SK-N-SH (cell line): ENCODE data around the gene LOXHD1. TPM values are rescaled to one million over a fixed set of nuclear protein-coding genes. Genes with fewer than 3 reads are reported as not detected.

Experiments used
- CTCF ChIA-PET: fragments of 300-600, 350-600 bp; formaldehyde crosslinking; extraction: SDS; loops from one replicate; lab custom pipeline; 2021; lab: Yijun Ruan, JAX
- POLR2A ChIA-PET: fragments of 350-600 bp; sonication (Branson Sonifier 250); formaldehyde crosslinking; extraction: SDS; loops from one replicate; lab custom pipeline; 2020; ENCODE audit warnings: antibody characterized with exemption, inconsistent platforms; lab: Yijun Ruan, JAX
- DNase-seq: peaks from one replicate; pipeline ENCODE4 v3.0.0; 2012
- H2AFZ ChIP-seq: fragments of 200-600 bp; sonication (generic); 2 replicates; pipeline ENCODE4 v1.8.1; 2016; ENCODE audit warnings: antibody characterized with exemption, mild to moderate bottlenecking, low read depth
- H3F3A ChIP-seq: fragments of 200-600 bp; sonication (generic); replicated peaks from 2 replicates; pipeline ENCODE3; 2016; ENCODE audit warnings: antibody characterized with exemption, mild to moderate bottlenecking; ENCODE audit not compliant: insufficient read depth
- H3K27ac ChIP-seq, 2 experiments: fragments of 200-500 bp in 1 of 2; fragments of 200-600 bp in 1 of 2; sonication (Bioruptor generic) in 1 of 2; sonication (generic), shearing (Covaris generic) in 1 of 2; 2 replicates each; pipeline versions ENCODE4 v1.5.1 to v1.6.1; 2014 to 2016; ENCODE audit warnings: low read depth in 2 of 2, inconsistent platforms in 1 of 2, low read length in 1 of 2, mild to moderate bottlenecking in 1 of 2, mixed read lengths in 1 of 2
- H3K27me3 ChIP-seq: fragments of 200-600 bp; sonication (generic), shearing (Covaris generic); 2 replicates; pipeline ENCODE4 v1.6.1; 2016; ENCODE audit warnings: mixed run types; ENCODE audit not compliant: insufficient read depth
- H3K36me3 ChIP-seq, 2 experiments: fragments of 200-500 bp in 1 of 2; fragments of 200-600 bp in 1 of 2; sonication (Bioruptor generic) in 1 of 2; sonication (generic) in 1 of 2; replicated peaks in 1 of 2; 2 replicates each; pipeline versions ENCODE3 to v1.5.1; 2014 to 2016; ENCODE audit warnings: low read length in 1 of 2, mild to moderate bottlenecking in 1 of 2; ENCODE audit not compliant: insufficient read depth in 2 of 2, control insufficient read depth in 1 of 2
- H3K4me1 ChIP-seq, 2 experiments: fragments of 200-500 bp in 1 of 2; fragments of 200-600 bp in 1 of 2; sonication (Bioruptor generic) in 1 of 2; sonication (generic), shearing (Covaris generic) in 1 of 2; 2 replicates each; pipeline versions ENCODE4 v1.5.1 to v1.6.1; 2014 to 2016; ENCODE audit warnings: low read depth in 1 of 2, low read length in 1 of 2, mixed run types in 1 of 2; ENCODE audit not compliant: insufficient read depth in 2 of 2, control insufficient read depth in 1 of 2
- H3K4me2 ChIP-seq: fragments of 200-600 bp; sonication (generic), shearing (Covaris generic); 2 replicates; pipeline ENCODE4 v1.6.1; 2017; ENCODE audit warnings: mixed run types
- H3K4me3 ChIP-seq, 2 experiments: fragments of 200-500 bp in 1 of 2; fragments of 200-600 bp in 1 of 2; sonication (Bioruptor generic) in 1 of 2; sonication (generic), shearing (Covaris generic) in 1 of 2; 2 replicates each; pipeline versions ENCODE4 v1.5.1 to v1.8.1; 2014 to 2016; ENCODE audit warnings: low read depth in 2 of 2, inconsistent platforms in 1 of 2, low read length in 1 of 2, mild to moderate bottlenecking in 1 of 2, mixed read lengths in 1 of 2, moderate library complexity in 1 of 2
- H3K79me2 ChIP-seq: fragments of 200-600 bp; sonication (generic); 2 replicates; pipeline ENCODE4 v1.8.1; 2017; ENCODE audit warnings: mild to moderate bottlenecking; ENCODE audit not compliant: insufficient read depth
- H3K9ac ChIP-seq: fragments of 200-600 bp; sonication (generic); 2 replicates; pipeline ENCODE4 v1.6.1; 2017; ENCODE audit warnings: mixed run types
- H3K9me2 ChIP-seq: fragments of 200-600 bp; sonication (generic); 2 replicates; pipeline ENCODE4 v1.6.1; 2017; ENCODE audit warnings: mixed run types
- H3K9me3 ChIP-seq: fragments of 200-600 bp; sonication (generic); 2 replicates; pipeline ENCODE4 v1.6.1; 2017; ENCODE audit warnings: mixed run types, mild to moderate bottlenecking, moderate library complexity
- H4K20me1 ChIP-seq: fragments of 200-600 bp; sonication (generic); 2 replicates; pipeline ENCODE4 v1.6.1; 2017; ENCODE audit warnings: mild to moderate bottlenecking, mixed run types; ENCODE audit not compliant: insufficient read depth
- EP300 ChIP-seq, 2 experiments: IDR thresholded peaks; 2 replicates each; pipeline versions ENCODE4 v1.4.0 to v1.6.1; 2012; ENCODE audit warnings: borderline replicate concordance in 1 of 2, low read depth in 1 of 2, low read length in 1 of 2
- EZH2phosphoT487 ChIP-seq: fragments of 200-600 bp; sonication (generic); IDR thresholded peaks from 2 replicates; pipeline ENCODE4 v1.6.1; 2017; ENCODE audit warnings: low read depth, mixed run types, mild to moderate bottlenecking, antibody characterized with exemption, moderate library complexity, borderline replicate concordance
- FOXJ3 ChIP-seq: sonication (generic); formaldehyde crosslinking; IDR thresholded peaks from 2 replicates; pipeline ENCODE4 v1.5.1; 2020; ENCODE audit warnings: mild to moderate bottlenecking, missing genetic modification reagents
- GABPA ChIP-seq: IDR thresholded peaks from 2 replicates; pipeline ENCODE4 v1.4.0; 2012; ENCODE audit warnings: low read depth, mild to moderate bottlenecking
- GATA2 ChIP-seq: sonication (generic); formaldehyde crosslinking; IDR thresholded peaks from 2 replicates; pipeline ENCODE4 v1.5.0; 2020; ENCODE audit warnings: mild to moderate bottlenecking, missing genetic modification reagents
- MAX ChIP-seq: IDR thresholded peaks from 2 replicates; pipeline ENCODE4 v1.4.0; 2012; ENCODE audit warnings: low read depth
- MXI1 ChIP-seq: IDR thresholded peaks from 2 replicates; pipeline ENCODE4 v1.6.1; 2012; ENCODE audit warnings: mild to moderate bottlenecking, low read depth, low read length, improper control_type of control experiment
- NFIC ChIP-seq: IDR thresholded peaks from 2 replicates; pipeline ENCODE4 v1.4.0; 2012; ENCODE audit warnings: borderline replicate concordance
- PBX3 ChIP-seq: IDR thresholded peaks from 2 replicates; pipeline ENCODE4; 2012
- POLR2AphosphoS5 ChIP-seq: IDR thresholded peaks from 2 replicates; pipeline ENCODE4 v1.6.1; 2012; ENCODE audit warnings: low read depth, low read length
- RAD21 ChIP-seq: IDR thresholded peaks from 2 replicates; pipeline ENCODE4 v1.6.1; 2012; ENCODE audit warnings: mild to moderate bottlenecking, low read length
- RCOR1 ChIP-seq: fragments of 150-350 bp; IDR thresholded peaks from 2 replicates; pipeline ENCODE4 v1.6.1; 2017; ENCODE audit warnings: antibody characterized with exemption, low read length
- REST ChIP-seq: IDR thresholded peaks from 2 replicates; pipeline ENCODE4 v1.6.1; 2012; ENCODE audit warnings: mild to moderate bottlenecking, low read depth, low read length, moderate library complexity
- USF1 ChIP-seq: IDR thresholded peaks from 2 replicates; pipeline ENCODE4 v1.4.0; 2012; ENCODE audit warnings: low read depth, borderline replicate concordance
- YY1 ChIP-seq: IDR thresholded peaks from 2 replicates; pipeline ENCODE4 v1.4.0; 2012; ENCODE audit warnings: low read depth, mild to moderate bottlenecking
- WGBS: methylation state at CpG from one replicate; pipeline ENCODE4 v1.1.6; 2017; ENCODE audit warnings: low lambda C conversion rate; 5-methylcytosine and 5-hydroxymethylcytosine counted together
- polyA plus RNA-seq, 3 experiments: library from polyadenylated mRNA; depleted of rRNA; stranded (reverse); fragments of >200 nt; gene quantifications; 2 replicates each; pipeline ENCODE4 v1.2.3, GENCODE V29; 2012

LOXHD1 gene
- polyA plus RNA-seq, 1 of the 3 experiments (the other 2 are of a cell fraction) = not detected

GRCh38 chr18:46478796-46479195 is 178.2 kb downstream of the LOXHD1 start:
- WGBS = 91% methylated on average over 2 of the region's 2 CpGs
- CTCF ChIA-PET = interaction anchor here (0.7 to 6.6 kb wide), 6 partner anchors 10 to 197 kb away, joined by 3 to 116 read pairs (median 5); no protein-coding TSS in a partner anchor
- POLR2A ChIA-PET = no interaction called here
- Histone ChIP-seq H3K4me1 (peaks cover 9 to 18% of the 10 kb centered on the region in 2 experiments; a peak in 2 of 4 replicates), H3K9ac (no peak overlapping the region), H3K9me3 (no peaks in the 10 kb centered on the region), H4K20me1 (no peaks in the 10 kb centered on the region), H3K36me3 (no peaks in the 10 kb centered on the region), H3K79me2 (no peaks in the 10 kb centered on the region), H3F3A (no peaks in the 10 kb centered on the region), H2AFZ (no peak overlapping the region), H3K27ac (no peak overlapping the region), H3K9me2 (no peaks in the 10 kb centered on the region), H3K27me3 (no peaks in the 10 kb centered on the region; the same call in 1 of the 2 replicates), H3K4me2 (no peak overlapping the region), H3K4me3 (no peak overlapping the region)
- no peak for DNase-seq
- no peak for TF ChIP-seq POLR2AphosphoS5
- no peak for TF ChIP-seq GATA2 (CRISPR knock-in tag)
- TF ChIP-seq EP300 (IDR thresholded peaks at IDR 0.05; ENCODE audit: borderline replicate concordance in 1 of 2, low read depth in 1 of 2, low read length in 1 of 2) = no peak
- no peak for TF ChIP-seq USF1
- TF ChIP-seq RCOR1 = no peak
- no peak for TF ChIP-seq NFIC
- no peak for TF ChIP-seq MAX
- no peak for TF ChIP-seq GABPA
- no peak for TF ChIP-seq FOXJ3 (CRISPR knock-in tag)
- no peak for TF ChIP-seq MXI1
- no peak for TF ChIP-seq YY1
- no peak for TF ChIP-seq RAD21
- TF ChIP-seq PBX3 = no peak
- no peak for TF ChIP-seq EZH2phosphoT487
- TF ChIP-seq REST = no peak
